A673 (cell line): Measurements from ENCODE around the gene POLR3K. TPM values are rescaled to one million over a fixed set of nuclear protein-coding genes. Genes with fewer than 3 reads are reported as not detected.

Experiments
- BruUV-seq: library from RNA; stranded (reverse); fragments of 400-500 nt; replicated peaks from 2 replicates; lab custom pipeline; 2021; lab: Mats Ljungman, UMichigan
- CTCF ChIA-PET: fragments of 300-600 bp; sonication (Branson Sonifier 250); formaldehyde crosslinking; loops from one replicate; lab custom pipeline; 2022; ENCODE audit warnings: antibody characterized with exemption; lab: Charles Lee
- POLR2A ChIA-PET: fragments of 300-600 bp; sonication (Branson Sonifier 250); formaldehyde crosslinking; loops from one replicate; lab custom pipeline; 2022; ENCODE audit warnings: antibody characterized with exemption; ENCODE audit not compliant: low non-redundant PET; lab: Charles Lee
- DNase-seq: peaks from one replicate; pipeline ENCODE4 v3.0.0-alpha.2; 2015; ENCODE audit warnings: low spot score
- H3K27ac ChIP-seq: fragments of 200-600 bp; sonication (generic); 2 replicates; pipeline ENCODE4 v1.5.1; 2016; ENCODE audit warnings: mixed run types, low read depth, mild to moderate bottlenecking, mixed read lengths, antibody characterized with exemption, low read length; ENCODE audit not compliant: poor library complexity, severe bottlenecking
- H3K27me3 ChIP-seq: fragments of 200-600 bp; sonication (generic); replicated peaks from 2 replicates; pipeline ENCODE4 v1.6.1; 2017; ENCODE audit warnings: mixed run types, low read depth, mild to moderate bottlenecking, mixed read lengths, antibody characterized with exemption, low read length; ENCODE audit not compliant: insufficient read depth, poor library complexity
- H3K36me3 ChIP-seq: fragments of 200-600 bp; sonication (generic); 2 replicates; pipeline ENCODE4 v1.6.1; 2016; ENCODE audit warnings: mixed run types, mild to moderate bottlenecking, mixed read lengths, antibody characterized with exemption, low read length; ENCODE audit not compliant: insufficient read depth, poor library complexity, severe bottlenecking
- H3K4me1 ChIP-seq: fragments of 200-600 bp; sonication (generic); 2 replicates; pipeline ENCODE4 v1.6.1; 2017; ENCODE audit warnings: mixed run types, mild to moderate bottlenecking, mixed read lengths, antibody characterized with exemption, low read length; ENCODE audit not compliant: insufficient read depth, poor library complexity, severe bottlenecking
- H3K4me3 ChIP-seq: fragments of 200-600 bp; sonication (generic); 2 replicates; pipeline ENCODE4 v1.5.1; 2016; ENCODE audit warnings: low read depth, mixed run types, mild to moderate bottlenecking, mixed read lengths, low read length; ENCODE audit not compliant: poor library complexity, severe bottlenecking
- H3K9me3 ChIP-seq: fragments of 200-600 bp; sonication (generic); 2 replicates; pipeline ENCODE4 v1.6.1; 2016; ENCODE audit warnings: mixed run types, low read depth, mild to moderate bottlenecking, mixed read lengths, antibody characterized with exemption, low read length; ENCODE audit not compliant: poor library complexity, severe bottlenecking
- EZH2 ChIP-seq: fragments of 200-600 bp; sonication (generic); IDR thresholded peaks from 2 replicates; pipeline ENCODE4 v1.6.1; 2017; ENCODE audit warnings: borderline replicate concordance, low read depth, mild to moderate bottlenecking, mixed read lengths, antibody characterized with exemption, low read length; ENCODE audit not compliant: poor library complexity, severe bottlenecking
- intact Hi-C: fragments of 100-400 bp; cut with micrococcal nuclease; formaldehyde crosslinking; loops from one replicate; pipeline ENCODE4 v1.10.0; 2022; ENCODE audit not compliant: unreplicated experiment
- total RNA-seq: library from RNA; stranded (reverse); gene quantifications from 2 replicates; pipeline ENCODE4 v1.2.3, GENCODE V29; 2021
- TF ChIP-seq, protein P1 (sequence below): fragments of 300-800, 200-600 bp; sonication (generic); conservative IDR thresholded peaks from 2 replicates; pipeline ENCODE4 v1.5.1; 2017; ENCODE audit warnings: low read depth, mild to moderate bottlenecking, antibody characterized with exemption, low read length, moderate library complexity, mixed read lengths

Gene POLR3K
- total RNA-seq, 1 experiment from 2014 or later, result 48.5 TPM

DNA sequence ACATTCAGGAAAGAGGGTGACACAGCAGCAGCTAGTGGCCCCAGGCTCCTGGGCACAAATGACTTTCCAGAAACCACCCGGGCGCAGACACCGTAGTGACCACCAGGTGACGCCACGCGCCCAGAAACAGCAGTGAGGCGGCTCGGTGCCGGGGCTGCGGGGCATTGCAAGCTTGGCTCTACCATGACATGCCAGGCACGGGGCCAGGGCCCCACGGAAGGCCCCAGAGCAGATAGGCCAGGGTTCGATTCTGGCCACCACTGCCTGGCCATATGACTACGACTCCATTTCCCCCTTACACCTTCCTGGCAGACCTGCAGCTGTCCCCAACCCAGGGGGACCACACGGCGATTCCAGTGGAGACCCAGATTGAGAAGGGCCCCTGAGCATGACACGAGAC is 12.3 kb upstream of the POLR3K start:
- intact Hi-C loops, result loop anchor here (1.0 kb wide), 2 partner anchors 32 to 116 kb away; no protein-coding TSS in a partner anchor

DNA sequence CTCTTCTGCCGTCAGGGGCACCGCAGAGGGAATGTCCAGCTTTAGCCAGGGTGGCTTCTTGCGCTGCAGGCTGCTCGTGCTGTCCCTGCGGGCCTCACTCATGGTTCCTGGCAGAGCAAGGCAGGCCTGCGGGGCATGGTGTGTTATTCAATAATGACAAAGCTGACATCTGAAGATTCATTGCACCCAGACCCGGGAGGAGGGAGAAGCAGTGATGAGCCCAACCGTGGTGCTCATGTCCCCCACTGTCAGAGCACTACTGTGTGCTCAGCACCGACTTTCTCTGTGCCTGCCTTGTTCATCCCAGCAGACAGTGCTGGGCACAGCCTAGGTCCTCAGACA is 11.5 kb upstream of the POLR3K start:
- no peaks in the 10 kb centered on the region for H3K4me1 ChIP-seq
- H3K27ac ChIP-seq, result no peak overlapping the region
- POLR2A ChIA-PET, result no interaction called here
- H3K27me3 ChIP-seq, result no peaks in the 10 kb centered on the region
- H3K36me3 ChIP-seq, result no peaks in the 10 kb centered on the region
- no peaks in the 10 kb centered on the region for H3K9me3 ChIP-seq
- CTCF ChIA-PET, result interaction anchor here (0.5 to 3.4 kb wide), 3 partner anchors 28 to 63 kb away, joined by 3 to 41 read pairs (median 5); no protein-coding TSS in a partner anchor
- intact Hi-C loops, result loop anchor here (1.0 kb wide), 2 partner anchors 32 to 116 kb away; no protein-coding TSS in a partner anchor
- no peak for DNase-seq
- H3K4me3 ChIP-seq, result no peak overlapping the region
- no TSS peak for BruUV-seq
- no peak for TF ChIP-seq EZH2
- TF ChIP-seq, protein P1, sequence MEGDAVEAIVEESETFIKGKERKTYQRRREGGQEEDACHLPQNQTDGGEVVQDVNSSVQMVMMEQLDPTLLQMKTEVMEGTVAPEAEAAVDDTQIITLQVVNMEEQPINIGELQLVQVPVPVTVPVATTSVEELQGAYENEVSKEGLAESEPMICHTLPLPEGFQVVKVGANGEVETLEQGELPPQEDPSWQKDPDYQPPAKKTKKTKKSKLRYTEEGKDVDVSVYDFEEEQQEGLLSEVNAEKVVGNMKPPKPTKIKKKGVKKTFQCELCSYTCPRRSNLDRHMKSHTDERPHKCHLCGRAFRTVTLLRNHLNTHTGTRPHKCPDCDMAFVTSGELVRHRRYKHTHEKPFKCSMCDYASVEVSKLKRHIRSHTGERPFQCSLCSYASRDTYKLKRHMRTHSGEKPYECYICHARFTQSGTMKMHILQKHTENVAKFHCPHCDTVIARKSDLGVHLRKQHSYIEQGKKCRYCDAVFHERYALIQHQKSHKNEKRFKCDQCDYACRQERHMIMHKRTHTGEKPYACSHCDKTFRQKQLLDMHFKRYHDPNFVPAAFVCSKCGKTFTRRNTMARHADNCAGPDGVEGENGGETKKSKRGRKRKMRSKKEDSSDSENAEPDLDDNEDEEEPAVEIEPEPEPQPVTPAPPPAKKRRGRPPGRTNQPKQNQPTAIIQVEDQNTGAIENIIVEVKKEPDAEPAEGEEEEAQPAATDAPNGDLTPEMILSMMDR, result no peak

More for the DNA sequence above, 12.3 kb upstream of the POLR3K start:
- Histone ChIP-seq H3K9me3 (no peaks in the 10 kb centered on the region), H3K27ac (no peak overlapping the region), H3K36me3 (no peaks in the 10 kb centered on the region), H3K4me1 (no peaks in the 10 kb centered on the region), H3K27me3 (no peaks in the 10 kb centered on the region), H3K4me3 (no peak overlapping the region)
- ChIA-PET CTCF (interaction anchor here (0.6 to 3.4 kb wide), 13 partner anchors 12 to 519 kb away, joined by 3 to 41 read pairs (median 4); partner anchors contain the start of genes AXIN1, HBQ1, POLR3K and SNRNP25), POLR2A (no interaction called here)
- TF ChIP-seq, protein P1, result peak; percentile 97
- TF ChIP-seq EZH2, result no peak
- no TSS peak for BruUV-seq
- peak; percentile 85 for DNase-seq

DNA sequence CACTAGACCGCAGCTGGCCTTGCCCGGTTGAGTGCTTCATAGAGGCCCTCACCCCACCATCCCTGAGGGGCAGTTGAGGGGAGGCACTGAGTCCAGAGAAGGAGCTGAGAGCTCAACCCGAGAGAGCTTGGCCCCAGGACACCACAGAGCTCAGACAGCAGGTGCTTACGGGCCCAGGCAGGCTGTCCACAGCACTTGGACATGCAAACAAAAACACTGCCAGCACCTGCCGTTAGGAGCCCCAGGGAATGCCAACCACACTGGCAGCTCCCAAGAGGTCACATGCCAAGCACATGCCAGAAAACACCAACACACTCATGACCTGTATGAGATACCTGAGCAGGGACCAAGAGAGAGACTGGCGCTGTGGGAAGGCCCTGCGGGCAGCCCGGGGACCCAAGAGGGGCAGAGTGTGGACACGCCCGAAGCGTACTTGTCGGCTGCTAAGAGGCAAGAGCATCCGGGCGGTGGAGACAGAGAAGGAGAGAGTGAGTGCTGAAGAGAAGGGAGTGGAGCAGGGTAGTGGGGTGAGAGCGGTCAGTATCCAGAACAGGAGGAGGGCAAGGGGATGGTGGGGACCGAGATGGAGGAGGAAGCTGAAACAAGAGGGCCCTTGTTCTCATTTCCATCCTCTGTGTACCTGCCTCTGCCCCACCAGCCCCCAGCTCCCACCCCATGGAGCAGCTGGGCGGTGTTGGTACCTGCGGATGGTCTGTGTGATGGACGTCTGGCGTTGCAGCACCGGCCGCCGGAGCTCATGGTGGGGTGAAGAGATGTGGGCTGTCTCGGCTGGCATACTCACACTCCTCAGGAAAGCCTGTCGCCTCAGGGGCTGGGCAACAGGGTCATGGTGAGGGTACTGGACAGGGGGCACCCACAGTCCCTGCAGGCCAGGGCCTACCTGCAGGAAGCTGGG is 10.8 kb upstream of the POLR3K start:
- H3K4me3 ChIP-seq, result no peak overlapping the region
- no peak for DNase-seq
- no peaks in the 10 kb centered on the region for H3K4me1 ChIP-seq
- ChIA-PET CTCF (interaction anchor here (0.5 kb wide), 1 partner anchor 64 kb away, joined by 5 read pairs; no protein-coding TSS in a partner anchor), POLR2A (interaction anchor here (0.5 kb wide), 1 partner anchor 30 kb away, joined by 3 read pairs; no protein-coding TSS in a partner anchor)
- no peaks in the 10 kb centered on the region for H3K27me3 ChIP-seq
- intact Hi-C loops, result no loop called here
- TF ChIP-seq, protein P1, result no peak
- TF ChIP-seq EZH2, result no peak
- no peaks in the 10 kb centered on the region for H3K9me3 ChIP-seq
- no peaks in the 10 kb centered on the region for H3K36me3 ChIP-seq
- BruUV-seq, result no TSS peak
- H3K27ac ChIP-seq, result no peak overlapping the region
